ENCODE measurements around the gene ATR.
A peak's percentile ranks its signal among the peaks of the same experiment; 100 is the strongest.

ATR gene

DNA sequence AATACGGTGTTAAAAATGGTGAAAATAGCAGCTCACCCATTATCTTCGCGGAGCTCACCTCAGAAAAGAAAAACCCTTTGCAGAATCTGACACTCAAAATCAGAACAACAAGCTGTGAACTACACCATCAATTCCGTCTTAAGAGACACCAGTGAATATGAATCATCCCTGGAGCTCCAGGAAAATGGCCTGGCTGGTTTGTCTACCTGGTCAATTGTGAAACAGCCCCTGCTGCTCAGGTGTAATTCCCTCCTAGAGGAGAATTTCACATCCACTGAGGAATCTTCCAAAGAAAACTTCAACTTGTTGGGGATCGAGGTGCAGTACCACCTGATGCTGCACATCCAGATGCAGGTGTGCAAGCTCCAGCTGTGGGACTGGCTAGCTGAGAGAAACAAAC, 127.7 kb downstream of the ATR start:
- TF ChIP-seq, protein P1, sequence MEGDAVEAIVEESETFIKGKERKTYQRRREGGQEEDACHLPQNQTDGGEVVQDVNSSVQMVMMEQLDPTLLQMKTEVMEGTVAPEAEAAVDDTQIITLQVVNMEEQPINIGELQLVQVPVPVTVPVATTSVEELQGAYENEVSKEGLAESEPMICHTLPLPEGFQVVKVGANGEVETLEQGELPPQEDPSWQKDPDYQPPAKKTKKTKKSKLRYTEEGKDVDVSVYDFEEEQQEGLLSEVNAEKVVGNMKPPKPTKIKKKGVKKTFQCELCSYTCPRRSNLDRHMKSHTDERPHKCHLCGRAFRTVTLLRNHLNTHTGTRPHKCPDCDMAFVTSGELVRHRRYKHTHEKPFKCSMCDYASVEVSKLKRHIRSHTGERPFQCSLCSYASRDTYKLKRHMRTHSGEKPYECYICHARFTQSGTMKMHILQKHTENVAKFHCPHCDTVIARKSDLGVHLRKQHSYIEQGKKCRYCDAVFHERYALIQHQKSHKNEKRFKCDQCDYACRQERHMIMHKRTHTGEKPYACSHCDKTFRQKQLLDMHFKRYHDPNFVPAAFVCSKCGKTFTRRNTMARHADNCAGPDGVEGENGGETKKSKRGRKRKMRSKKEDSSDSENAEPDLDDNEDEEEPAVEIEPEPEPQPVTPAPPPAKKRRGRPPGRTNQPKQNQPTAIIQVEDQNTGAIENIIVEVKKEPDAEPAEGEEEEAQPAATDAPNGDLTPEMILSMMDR (IDR thresholded peaks at IDR 0.05; ENCODE audit: insufficient read depth, low read length, poor library complexity, severe bottlenecking): no peak
- H3K4me3 ChIP-seq (replicated peaks; ENCODE audit: low read depth, low read length): no peak overlapping the region
- no peak for DNase-seq (ENCODE audit: extremely low read depth, insufficient read length)
- H3K36me3 ChIP-seq (ENCODE audit: control insufficient read depth, insufficient read depth, low read length): peaks cover 2% of the 10 kb centered on the region
- H3K27me3 ChIP-seq (replicated peaks; ENCODE audit: control insufficient read depth, insufficient read depth, low read length): no peaks in the 10 kb centered on the region

DNA sequence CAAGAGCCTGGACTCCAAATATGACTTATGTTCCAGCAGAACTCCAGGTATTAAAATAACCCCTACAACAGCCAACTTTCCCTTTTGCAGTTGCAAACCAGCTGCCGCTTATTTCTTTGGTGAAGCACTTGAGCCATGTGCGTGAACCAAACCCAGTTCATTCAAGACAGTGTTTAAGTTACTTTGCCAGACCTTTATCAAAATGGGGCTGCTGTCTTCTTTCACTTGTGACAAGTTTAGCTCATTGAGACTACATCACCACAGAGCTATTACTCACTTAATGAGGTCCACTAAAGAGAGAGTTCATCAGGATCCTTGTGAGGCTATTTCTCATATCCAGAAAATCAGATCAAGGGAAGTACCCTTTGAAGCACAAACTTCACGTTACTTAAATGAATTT, 128.3 kb downstream of the ATR start:
- Histone ChIP-seq H3K4me3 (replicated peaks; ENCODE audit: low read depth, low read length) (no peak overlapping the region), H3K36me3 (ENCODE audit: control insufficient read depth, insufficient read depth, low read length) (peaks cover 2% of the 10 kb centered on the region; the same call in 1 of the 2 replicates), H3K27me3 (replicated peaks; ENCODE audit: control insufficient read depth, insufficient read depth, low read length) (no peaks in the 10 kb centered on the region)
- TF ChIP-seq, protein P1 (IDR thresholded peaks at IDR 0.05; ENCODE audit: insufficient read depth, low read length, poor library complexity, severe bottlenecking): no peak
- DNase-seq (ENCODE audit: extremely low read depth, insufficient read length): no peak

DNA sequence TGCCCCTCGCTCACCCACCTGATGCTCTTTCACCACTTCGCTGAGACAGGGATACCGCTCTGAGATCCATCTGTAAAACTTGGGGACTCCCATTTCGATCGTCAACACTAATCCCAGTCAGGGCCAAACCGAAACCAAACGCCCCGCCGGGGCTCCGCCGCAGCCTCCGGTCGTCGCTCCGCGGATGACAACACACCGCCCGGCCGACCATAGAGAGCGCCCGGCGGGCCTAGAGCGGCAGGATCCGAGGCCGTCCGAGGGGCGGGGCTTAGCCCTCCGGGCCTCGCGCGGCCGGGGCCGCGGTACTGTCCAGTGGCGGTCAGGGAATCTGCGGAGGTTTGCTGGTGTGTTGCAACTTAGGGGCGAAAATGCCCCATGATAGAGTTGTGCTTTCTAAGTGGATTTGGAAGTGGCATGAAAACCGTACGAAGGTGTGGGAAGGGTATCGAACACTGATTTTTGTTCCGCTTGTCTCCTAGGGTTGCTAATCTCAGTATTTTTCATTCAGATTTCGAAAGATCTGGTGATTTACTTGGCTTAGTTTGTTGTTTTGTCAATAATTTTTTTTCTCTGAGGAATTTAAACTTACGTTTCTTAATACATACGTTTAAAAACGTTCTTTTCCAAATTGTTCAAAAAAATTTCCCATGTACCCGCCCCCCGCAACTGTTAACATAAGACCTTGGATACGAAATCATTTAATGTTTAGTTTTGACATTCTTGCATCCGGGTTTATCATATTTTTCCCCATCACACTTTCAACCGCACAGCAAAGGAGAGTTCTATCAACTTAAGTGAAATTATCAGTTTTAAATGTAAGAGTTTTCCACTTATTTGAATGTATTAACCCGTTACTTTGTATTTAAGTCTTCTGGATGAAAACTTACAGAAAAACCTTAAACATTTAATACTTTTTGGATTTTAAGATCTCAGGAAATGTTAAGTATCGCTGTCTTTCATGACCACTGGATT, 130.4 kb downstream of the ATR start, which contains the start of gene XRN1:
Gene XRN1 (minus strand): TSS at position 186 of the 972 bp plus-strand sequence. CDS start 93 bp downstream, at position 93.
- TF ChIP-seq, protein P1 (IDR thresholded peaks at IDR 0.05; ENCODE audit: insufficient read depth, low read length, poor library complexity, severe bottlenecking): no peak
- H3K36me3 ChIP-seq (ENCODE audit: control insufficient read depth, insufficient read depth, low read length): peaks cover 2% of the 10 kb centered on the region; the same call in 1 of the 2 replicates
- peak within 1 kb of the TSS; percentile 87 for H3K4me3 ChIP-seq (replicated peaks; ENCODE audit: low read depth, low read length)
- peak; percentile 96 for DNase-seq (ENCODE audit: extremely low read depth, insufficient read length)
- H3K27me3 ChIP-seq (replicated peaks; ENCODE audit: control insufficient read depth, insufficient read depth, low read length): no peaks in the 10 kb centered on the region

DNA sequence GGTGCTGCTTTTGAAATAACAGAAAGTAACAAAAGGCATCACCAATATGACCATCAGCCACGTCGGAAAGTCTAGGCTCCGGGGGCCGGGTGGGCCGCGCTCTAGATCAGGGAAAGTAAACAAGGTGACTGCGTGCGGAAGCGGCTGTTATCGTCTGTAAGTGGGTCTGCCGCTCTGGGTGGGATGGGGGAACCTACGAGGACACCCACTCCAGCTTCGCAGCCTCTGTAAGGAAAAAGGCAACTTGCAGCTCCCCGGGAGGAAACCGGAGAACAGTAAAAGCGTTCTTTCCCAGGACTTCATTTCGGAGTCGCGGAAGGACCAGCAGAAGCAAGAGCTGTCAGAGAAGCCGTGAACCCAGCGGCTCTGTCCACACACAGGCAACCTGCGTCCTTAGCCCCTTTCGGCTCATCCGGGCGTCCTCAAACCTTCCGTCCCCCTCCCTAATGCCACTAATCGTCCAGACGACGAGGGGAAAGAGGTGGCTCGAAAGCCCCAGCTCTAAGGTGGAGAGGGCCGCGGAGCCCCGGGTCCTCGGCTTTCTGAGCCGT, 131.2 kb downstream of the ATR start:
- Histone ChIP-seq H3K4me3 (replicated peaks; ENCODE audit: low read depth, low read length) (peak overlapping the region; percentile 87), H3K36me3 (ENCODE audit: control insufficient read depth, insufficient read depth, low read length) (peaks cover 2% of the 10 kb centered on the region; the same call in 1 of the 2 replicates), H3K27me3 (replicated peaks; ENCODE audit: control insufficient read depth, insufficient read depth, low read length) (no peaks in the 10 kb centered on the region)
- DNase-seq (ENCODE audit: extremely low read depth, insufficient read length): no peak
- TF ChIP-seq, protein P1 (IDR thresholded peaks at IDR 0.05; ENCODE audit: insufficient read depth, low read length, poor library complexity, severe bottlenecking): no peak

DNA sequence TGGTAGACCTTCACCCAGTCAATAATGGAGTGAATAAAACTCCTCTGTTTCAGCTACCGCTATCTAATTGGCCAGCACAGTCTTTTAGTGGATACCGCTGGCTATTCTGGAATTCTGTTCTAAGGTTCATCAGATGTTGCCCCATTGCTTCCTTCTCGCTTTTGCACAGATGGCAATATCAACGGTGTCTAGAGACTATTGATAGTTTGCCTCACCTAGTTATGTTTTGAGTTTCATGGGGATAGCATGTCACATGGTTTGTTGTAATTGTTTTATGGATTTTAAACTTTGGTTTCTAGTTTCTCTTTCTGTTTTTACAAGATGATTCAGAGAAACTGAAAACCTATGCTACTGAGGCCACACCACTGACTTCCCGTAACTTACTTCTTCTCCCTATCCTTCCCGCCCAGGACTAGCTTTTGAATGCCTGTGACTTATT, 132.7 kb downstream of the ATR start:
- DNase-seq (ENCODE audit: extremely low read depth, insufficient read length): peak; percentile 25
- TF ChIP-seq, protein P1 (IDR thresholded peaks at IDR 0.05; ENCODE audit: insufficient read depth, low read length, poor library complexity, severe bottlenecking): no peak
- peak overlapping the region; percentile 87 for H3K4me3 ChIP-seq (replicated peaks; ENCODE audit: low read depth, low read length)
- no peaks in the 10 kb centered on the region for H3K27me3 ChIP-seq (replicated peaks; ENCODE audit: control insufficient read depth, insufficient read depth, low read length)
- H3K36me3 ChIP-seq (ENCODE audit: control insufficient read depth, insufficient read depth, low read length): no peaks in the 10 kb centered on the region; the same call in 1 of the 2 replicates
